ENCODE results near the gene GARRE1.

GRCh38 chr19:34226036-34226435 is 28.3 kb upstream of the GARRE1 start:
- TF ChIP-seq CTCF (IDR thresholded peaks at IDR 0.05) (no peak), POLR2A (IDR thresholded peaks at IDR 0.05) (no peak), POLR2AphosphoS5 (IDR thresholded peaks at IDR 0.05) (no peak)
